Upper lobe of right lung (tissue), 1 donor: ENCODE results near the gene TGFBI. TPM values are rescaled to one million over a fixed set of nuclear protein-coding genes. Genes with fewer than 3 reads are reported as not detected.

Experiments used
- ATAC-seq: fragments of 200-7000 bp; cut with Tn5 transposase; one replicate; pipeline ENCODE4 v1.9.1; 2020; ENCODE audit warnings: mild to moderate bottlenecking, moderate library complexity
- DNase-seq: peaks from one replicate; pipeline ENCODE4 v3.0.0-alpha.2; 2020
- H3K27ac ChIP-seq: fragments of 200-600 bp; one replicate; pipeline ENCODE4 v1.8.0; 2022
- H3K27me3 ChIP-seq: fragments of 200-600 bp; one replicate; pipeline ENCODE4 v1.8.0; 2022; ENCODE audit warnings: mild to moderate bottlenecking
- H3K36me3 ChIP-seq: fragments of 200-600 bp; one replicate; pipeline ENCODE4 v1.8.0; 2022
- H3K4me1 ChIP-seq: fragments of 200-600 bp; one replicate; pipeline ENCODE4 v1.8.0; 2022
- H3K4me3 ChIP-seq: fragments of 200-600 bp; one replicate; pipeline ENCODE4 v1.8.0; 2022; ENCODE audit warnings: mild to moderate bottlenecking
- H3K9me3 ChIP-seq: fragments of 200-600 bp; one replicate; pipeline ENCODE4 v1.8.0; 2022
- CTCF ChIP-seq: fragments of 200-600 bp; IDR thresholded peaks from one replicate; pipeline ENCODE4 v1.8.0; 2022; ENCODE audit warnings: antibody characterized with exemption
- intact Hi-C: fragments of 100-400 bp; cut with DNase I; formaldehyde crosslinking; loops from one replicate; pipeline ENCODE4 v1.11.0; 2022
- total RNA-seq: library from RNA; stranded (reverse); fragmentation: NEBNext Ultra II Directional; extraction: Animal tissue kit (Norgen Biotek cat#: 25700); gene quantifications from one replicate; pipeline ENCODE4 v1.2.1, GENCODE V29; 2021
- donor health status: DM: no; HTN: yes; CAD: no; lungs with severe emphysema.

Gene TGFBI
- total RNA-seq, 1 donor from 2014 or later = 96.7 TPM

- DNase-seq = no peak
- no peaks in the 10 kb centered on the region for H3K36me3 ChIP-seq
- intact Hi-C loops = no loop called here
- H3K4me3 ChIP-seq = no peak overlapping the region
- H3K4me1 ChIP-seq = no peaks in the 10 kb centered on the region
- no peak for ATAC-seq
- no peaks in the 10 kb centered on the region for H3K27me3 ChIP-seq
- H3K27ac ChIP-seq = no peak overlapping the region
- no peak for TF ChIP-seq CTCF
- H3K9me3 ChIP-seq = no peaks in the 10 kb centered on the region
These were observed 37.4 kb upstream of the TGFBI start for GRCh38 chr5:135991429-135991828.

- Histone ChIP-seq H3K9me3 (no peaks in the 10 kb centered on the region), H3K27ac (no peak overlapping the region), H3K36me3 (no peaks in the 10 kb centered on the region), H3K4me1 (no peaks in the 10 kb centered on the region), H3K4me3 (no peak overlapping the region), H3K27me3 (no peaks in the 10 kb centered on the region)
- DNase-seq (no peak), ATAC-seq (no peak)
- intact Hi-C loops = no loop called here
- no peak for TF ChIP-seq CTCF
These were observed 35.4 kb upstream of the TGFBI start for GRCh38 chr5:135993335-135993879.

- intact Hi-C loops = no loop called here
- no peak for TF ChIP-seq CTCF
- Histone ChIP-seq H3K9me3 (no peaks in the 10 kb centered on the region), H3K36me3 (no peaks in the 10 kb centered on the region), H3K4me1 (no peaks in the 10 kb centered on the region), H3K27ac (no peak overlapping the region), H3K4me3 (no peak overlapping the region), H3K27me3 (no peaks in the 10 kb centered on the region)
- DNase-seq (no peak), ATAC-seq (no peak)
These were observed 34.7 kb upstream of the TGFBI start for GRCh38 chr5:135993880-135994636.

- no peak overlapping the region for H3K4me3 ChIP-seq
- intact Hi-C loops = no loop called here
- no peak for ATAC-seq
- H3K36me3 ChIP-seq = no peaks in the 10 kb centered on the region
- no peak overlapping the region for H3K27ac ChIP-seq
- no peaks in the 10 kb centered on the region for H3K27me3 ChIP-seq
- H3K9me3 ChIP-seq = no peaks in the 10 kb centered on the region
- TF ChIP-seq CTCF = no peak
- no peak for DNase-seq
- H3K4me1 ChIP-seq = no peaks in the 10 kb centered on the region
These were observed 32.8 kb upstream of the TGFBI start for GRCh38 chr5:135995976-135996375.

- no peaks in the 10 kb centered on the region for H3K9me3 ChIP-seq
- no peak for TF ChIP-seq CTCF
- intact Hi-C loops = no loop called here
- ATAC-seq (no peak), DNase-seq (no peak)
- H3K27me3 ChIP-seq = no peaks in the 10 kb centered on the region
- H3K36me3 ChIP-seq = no peaks in the 10 kb centered on the region
- H3K4me1 ChIP-seq = peaks cover 3% of the 10 kb centered on the region
- H3K4me3 ChIP-seq = no peak overlapping the region
- no peak overlapping the region for H3K27ac ChIP-seq
These were observed 32.2 kb upstream of the TGFBI start for GRCh38 chr5:135996611-135997010.
